Measurements from ENCODE around the gene VMO1.

The VMO1 gene

GRCh38 chr17:4747847-4748246, 38.3 kb downstream of the VMO1 start:
- Histone ChIP-seq H3K9me3 (replicated peaks; ENCODE audit: low read length) (no peaks in the 10 kb centered on the region), H3K27me3 (ENCODE audit: control insufficient read depth, insufficient read depth, low read length) (peaks cover 73% of the 10 kb centered on the region), H3K4me3 (ENCODE audit: low read length) (no peak overlapping the region), H3K36me3 (ENCODE audit: insufficient read depth, low read length) (no peaks in the 10 kb centered on the region), H3K9ac (ENCODE audit: low read depth, low read length) (no peak overlapping the region), H3K4me1 (ENCODE audit: control insufficient read depth, insufficient read depth, low read length) (no peaks in the 10 kb centered on the region), H3K4me2 (ENCODE audit: low read length) (no peak overlapping the region)

GRCh38 chr17:4744999-4745969, 40.9 kb downstream of the VMO1 start:
- H3K9ac ChIP-seq (ENCODE audit: low read depth, low read length) = no peak overlapping the region
- H3K36me3 ChIP-seq (ENCODE audit: insufficient read depth, low read length) = no peaks in the 10 kb centered on the region
- no peak overlapping the region for H3K4me3 ChIP-seq (ENCODE audit: low read length)
- no peak overlapping the region for H3K4me2 ChIP-seq (ENCODE audit: low read length)
- H3K9me3 ChIP-seq (replicated peaks; ENCODE audit: low read length) = no peaks in the 10 kb centered on the region
- H3K4me1 ChIP-seq (ENCODE audit: control insufficient read depth, insufficient read depth, low read length) = no peaks in the 10 kb centered on the region
- H3K27me3 ChIP-seq (ENCODE audit: control insufficient read depth, insufficient read depth, low read length) = peaks cover 73% of the 10 kb centered on the region

- Histone ChIP-seq H3K36me3 (ENCODE audit: insufficient read depth, low read length) (no peaks in the 10 kb centered on the region), H3K4me1 (ENCODE audit: control insufficient read depth, insufficient read depth, low read length) (peaks cover 4% of the 10 kb centered on the region), H3K9ac (ENCODE audit: low read depth, low read length) (no peak overlapping the region), H3K27me3 (ENCODE audit: control insufficient read depth, insufficient read depth, low read length) (peaks cover 75% of the 10 kb centered on the region), H3K9me3 (replicated peaks; ENCODE audit: low read length) (no peaks in the 10 kb centered on the region), H3K4me3 (ENCODE audit: low read length) (no peak overlapping the region), H3K4me2 (ENCODE audit: low read length) (no peak overlapping the region)
Observed at GRCh38 chr17:4743898-4744297, 42.3 kb downstream of the VMO1 start.

- peaks cover 75% of the 10 kb centered on the region for H3K27me3 ChIP-seq (ENCODE audit: control insufficient read depth, insufficient read depth, low read length)
- H3K4me1 ChIP-seq (ENCODE audit: control insufficient read depth, insufficient read depth, low read length) = peaks cover 7% of the 10 kb centered on the region
- H3K9ac ChIP-seq (ENCODE audit: low read depth, low read length) = no peak overlapping the region
- H3K4me3 ChIP-seq (ENCODE audit: low read length) = no peak overlapping the region
- H3K4me2 ChIP-seq (ENCODE audit: low read length) = no peak overlapping the region
- no peaks in the 10 kb centered on the region for H3K36me3 ChIP-seq (ENCODE audit: insufficient read depth, low read length)
- no peaks in the 10 kb centered on the region for H3K9me3 ChIP-seq (replicated peaks; ENCODE audit: low read length)
Observed at GRCh38 chr17:4743216-4743615, 42.9 kb downstream of the VMO1 start.

GRCh38 chr17:4742629-4743028, 43.5 kb downstream of the VMO1 start:
- Histone ChIP-seq H3K9me3 (replicated peaks; ENCODE audit: low read length) (no peaks in the 10 kb centered on the region), H3K27me3 (ENCODE audit: control insufficient read depth, insufficient read depth, low read length) (peaks cover 74% of the 10 kb centered on the region), H3K4me2 (ENCODE audit: low read length) (no peak overlapping the region), H3K36me3 (ENCODE audit: insufficient read depth, low read length) (no peaks in the 10 kb centered on the region), H3K4me1 (ENCODE audit: control insufficient read depth, insufficient read depth, low read length) (peaks cover 7% of the 10 kb centered on the region), H3K9ac (ENCODE audit: low read depth, low read length) (no peak overlapping the region), H3K4me3 (ENCODE audit: low read length) (no peak overlapping the region)

- H3K36me3 ChIP-seq (ENCODE audit: insufficient read depth, low read length) = no peaks in the 10 kb centered on the region
- peaks cover 74% of the 10 kb centered on the region for H3K27me3 ChIP-seq (ENCODE audit: control insufficient read depth, insufficient read depth, low read length)
- no peak overlapping the region for H3K4me2 ChIP-seq (ENCODE audit: low read length)
- H3K9me3 ChIP-seq (replicated peaks; ENCODE audit: low read length) = no peaks in the 10 kb centered on the region
- no peak overlapping the region for H3K9ac ChIP-seq (ENCODE audit: low read depth, low read length)
- H3K4me3 ChIP-seq (ENCODE audit: low read length) = no peak overlapping the region
- H3K4me1 ChIP-seq (ENCODE audit: control insufficient read depth, insufficient read depth, low read length) = peaks cover 7% of the 10 kb centered on the region
Observed at GRCh38 chr17:4742133-4742532, 44.0 kb downstream of the VMO1 start.

GRCh38 chr17:4741544-4741943, 44.6 kb downstream of the VMO1 start:
- peaks cover 72% of the 10 kb centered on the region for H3K27me3 ChIP-seq (ENCODE audit: control insufficient read depth, insufficient read depth, low read length)
- H3K36me3 ChIP-seq (ENCODE audit: insufficient read depth, low read length) = no peaks in the 10 kb centered on the region
- H3K4me2 ChIP-seq (ENCODE audit: low read length) = no peak overlapping the region
- peaks cover 7% of the 10 kb centered on the region for H3K4me1 ChIP-seq (ENCODE audit: control insufficient read depth, insufficient read depth, low read length)
- H3K9me3 ChIP-seq (replicated peaks; ENCODE audit: low read length) = no peaks in the 10 kb centered on the region
- no peak overlapping the region for H3K9ac ChIP-seq (ENCODE audit: low read depth, low read length)
- H3K4me3 ChIP-seq (ENCODE audit: low read length) = no peak overlapping the region

- Histone ChIP-seq H3K36me3 (ENCODE audit: insufficient read depth, low read length) (no peaks in the 10 kb centered on the region), H3K4me1 (ENCODE audit: control insufficient read depth, insufficient read depth, low read length) (peaks cover 7% of the 10 kb centered on the region), H3K4me3 (ENCODE audit: low read length) (no peak overlapping the region), H3K9ac (ENCODE audit: low read depth, low read length) (no peak overlapping the region), H3K4me2 (ENCODE audit: low read length) (no peak overlapping the region), H3K9me3 (replicated peaks; ENCODE audit: low read length) (no peaks in the 10 kb centered on the region), H3K27me3 (ENCODE audit: control insufficient read depth, insufficient read depth, low read length) (peaks cover 65% of the 10 kb centered on the region)
Observed at GRCh38 chr17:4740584-4740983, 45.6 kb downstream of the VMO1 start.

- peak overlapping the region; percentile 76 for H3K9ac ChIP-seq (ENCODE audit: low read depth, low read length)
Observed at GRCh38 chr17:4740025-4740351, 46.2 kb downstream of the VMO1 start.

GRCh38 chr17:4739122-4740024, 46.8 kb downstream of the VMO1 start, which contains the start of the genes CXCL16 and ZMYND15:
TSS of gene CXCL16 (minus strand) at chr17:4739928. CDS start at chr17:4739339, 589 bp downstream.
TSS of gene ZMYND15 (plus strand) at chr17:4739833. CDS start at chr17:4740549, 716 bp downstream.
- H3K4me1 ChIP-seq (ENCODE audit: control insufficient read depth, insufficient read depth, low read length) = peaks cover 7% of the 10 kb centered on the region
- peak within 1 kb of the TSS; percentile 81 for H3K4me3 ChIP-seq (ENCODE audit: low read length)
- H3K4me2 ChIP-seq (ENCODE audit: low read length) = peak within 1 kb of the TSS; percentile 95
- no peaks in the 10 kb centered on the region for H3K36me3 ChIP-seq (ENCODE audit: insufficient read depth, low read length)
- peak within 1 kb of the TSS; percentile 76 for H3K9ac ChIP-seq (ENCODE audit: low read depth, low read length)
- H3K9me3 ChIP-seq (replicated peaks; ENCODE audit: low read length) = no peaks in the 10 kb centered on the region
- H3K27me3 ChIP-seq (ENCODE audit: control insufficient read depth, insufficient read depth, low read length) = peaks cover 54% of the 10 kb centered on the region

More at GRCh38 chr17:4740025-4740351, 46.2 kb downstream of the VMO1 start:
- Histone ChIP-seq H3K4me2 (ENCODE audit: low read length) (peak overlapping the region; percentile 95), H3K4me1 (ENCODE audit: control insufficient read depth, insufficient read depth, low read length) (peaks cover 7% of the 10 kb centered on the region), H3K27me3 (ENCODE audit: control insufficient read depth, insufficient read depth, low read length) (peaks cover 60% of the 10 kb centered on the region), H3K36me3 (ENCODE audit: insufficient read depth, low read length) (no peaks in the 10 kb centered on the region), H3K9me3 (replicated peaks; ENCODE audit: low read length) (no peaks in the 10 kb centered on the region), H3K4me3 (ENCODE audit: low read length) (peak overlapping the region; percentile 81)
